ENCODE results near the gene HLA-DRB1.

GRCh38 chr6:32607988-32608298, 18.3 kb upstream of the HLA-DRB1 start:
- TF ChIP-seq CTCF (IDR thresholded peaks at IDR 0.05) (no peak), POLR2A (IDR thresholded peaks at IDR 0.05) (no peak), POLR2AphosphoS5 (IDR thresholded peaks at IDR 0.05) (no peak)
